ENCODE results near the gene CNRIP1.

Gene CNRIP1

GRCh38 chr2:68292108-68292710 lies 27.5 kb downstream of the CNRIP1 start:
- no peak for DNase-seq (ENCODE audit: low read depth in 2 of 2)

DNA sequence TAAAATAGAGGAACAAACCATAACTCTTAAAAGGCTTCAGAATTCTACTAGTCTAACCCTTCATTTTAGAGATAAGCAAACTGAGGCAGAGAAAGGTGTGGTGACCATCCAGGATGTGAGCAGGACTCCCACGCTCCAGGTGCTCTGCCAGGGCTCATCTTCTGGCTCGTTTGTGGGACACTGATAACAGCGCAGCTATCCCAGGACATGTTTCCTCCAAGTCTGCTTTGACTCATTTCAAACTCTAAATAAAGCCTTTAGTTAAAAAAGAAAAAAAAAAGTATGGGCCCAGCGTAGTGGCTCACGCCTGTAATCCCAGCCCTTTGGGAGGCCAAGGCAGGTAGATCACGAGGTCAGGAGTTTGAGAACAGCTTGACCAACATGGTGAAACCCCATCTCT lies 28.4 kb downstream of the CNRIP1 start:
- DNase-seq (ENCODE audit: low read depth in 2 of 2) = no peak

DNA sequence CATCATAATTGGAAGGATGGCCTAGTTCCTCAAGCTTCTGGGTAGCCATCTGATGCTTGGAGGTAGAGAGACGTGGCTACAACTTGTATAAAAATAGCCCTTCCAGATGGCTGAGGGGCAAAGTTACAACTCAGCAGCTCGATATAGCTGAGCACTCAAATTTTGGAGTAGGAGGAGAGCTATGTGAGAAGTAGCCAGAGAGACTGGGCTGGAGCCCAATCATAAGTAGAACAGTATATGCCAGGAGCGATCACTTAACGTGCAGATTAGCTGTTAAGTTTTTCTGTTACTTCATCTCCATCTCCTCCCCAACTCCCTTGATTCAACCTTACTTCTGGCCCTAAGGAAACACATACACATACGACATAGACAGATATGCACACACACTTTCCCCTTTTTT lies 28.8 kb downstream of the CNRIP1 start:
- DNase-seq (ENCODE audit: low read depth in 2 of 2) = no peak

DNA sequence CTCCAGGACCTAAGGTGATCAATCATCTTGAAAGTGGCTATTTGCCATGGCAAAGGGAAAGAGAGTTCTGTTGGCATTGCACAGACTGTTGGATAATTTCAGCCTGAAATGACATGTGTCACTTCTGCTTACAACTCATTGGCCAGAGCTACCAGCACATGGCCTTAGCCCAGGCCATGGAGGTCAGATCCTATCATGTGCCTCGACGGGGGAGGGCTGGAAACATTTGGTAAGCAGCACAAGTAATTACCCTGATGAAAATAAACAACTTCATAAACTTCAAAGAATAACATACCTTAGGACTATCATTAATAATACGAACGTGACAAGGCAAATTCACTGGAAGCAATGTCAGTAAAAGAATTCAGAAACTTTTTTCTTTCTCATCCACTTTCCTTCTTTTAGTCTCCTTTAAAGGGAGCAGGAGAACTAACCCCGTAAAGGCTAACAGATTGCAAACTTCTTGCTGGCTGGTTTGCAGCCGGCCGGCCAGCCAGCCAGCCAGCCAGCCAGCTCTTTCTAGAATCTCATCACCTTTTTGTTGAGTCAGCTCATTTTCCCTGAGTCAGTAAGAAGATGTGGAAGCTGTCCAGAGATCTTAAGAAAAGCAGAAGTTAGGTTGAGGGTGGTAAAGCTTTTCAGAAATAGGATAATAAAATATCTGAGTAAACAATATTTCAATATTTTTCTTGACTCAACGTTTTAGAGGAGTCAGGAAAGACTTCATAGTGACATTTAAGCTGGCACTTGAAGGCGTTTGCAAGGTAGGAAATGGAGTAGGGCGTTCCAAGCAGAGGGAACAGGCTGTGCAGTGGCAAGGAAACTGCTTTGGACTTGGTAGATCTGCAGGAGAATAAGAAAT lies 31.9 kb downstream of the CNRIP1 start:
- DNase-seq (ENCODE audit: low read depth in 2 of 2) = no peak

GRCh38 chr2:68284896-68285295 lies 34.9 kb downstream of the CNRIP1 start:
- no peak for DNase-seq (ENCODE audit: low read depth in 2 of 2)

GRCh38 chr2:68283419-68283812 lies 36.3 kb downstream of the CNRIP1 start:
- DNase-seq (ENCODE audit: low read depth in 2 of 2) = no peak

GRCh38 chr2:68282811-68283418 lies 36.8 kb downstream of the CNRIP1 start:
- peak in 1 of 2 donors; percentile 9 for DNase-seq (ENCODE audit: low read depth in 2 of 2)

- DNase-seq (ENCODE audit: low read depth in 2 of 2) = no peak
These were observed 39.0 kb downstream of the CNRIP1 start for GRCh38 chr2:68280796-68281195.

DNA sequence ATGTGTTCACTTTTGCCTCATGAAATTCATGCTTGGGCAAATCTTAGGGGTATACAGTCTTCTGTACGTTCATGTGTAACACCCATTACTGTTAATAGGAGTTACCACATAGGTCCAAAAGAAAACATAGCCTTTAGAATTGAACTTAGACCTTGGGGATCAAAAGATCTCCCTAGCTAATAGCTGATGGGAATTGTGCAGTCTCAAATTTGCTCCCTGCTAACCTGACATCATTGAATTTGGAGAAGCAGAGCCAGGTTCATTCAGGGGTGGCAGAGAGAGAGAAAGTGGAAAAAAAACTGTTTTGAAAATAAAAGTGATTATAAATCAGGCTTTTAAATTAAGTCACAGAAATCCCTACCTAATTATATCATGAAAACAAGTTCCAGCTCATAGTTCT lies 39.4 kb downstream of the CNRIP1 start:
- no peak for DNase-seq (ENCODE audit: low read depth in 2 of 2)

- no peak for DNase-seq (ENCODE audit: low read depth in 2 of 2)
These were observed 40.1 kb downstream of the CNRIP1 start for GRCh38 chr2:68279691-68280090.

DNA sequence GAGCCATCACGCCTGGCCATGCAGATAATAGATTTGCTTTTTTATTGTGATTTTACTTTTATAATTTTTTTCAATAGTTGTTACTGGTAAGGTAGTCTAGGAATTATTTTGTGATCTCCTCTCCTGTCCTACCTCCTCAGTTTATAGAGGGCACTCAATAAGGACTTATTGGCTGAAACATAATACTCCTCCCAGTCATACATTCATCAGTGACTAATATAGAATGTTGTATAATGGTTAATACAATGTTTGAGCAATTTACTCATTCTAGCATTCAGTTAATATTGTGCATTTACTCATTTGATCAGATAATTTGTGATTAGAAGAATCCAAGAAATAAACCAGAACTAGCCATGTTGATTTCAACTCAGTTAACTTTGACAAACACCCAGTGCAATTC lies 41.6 kb downstream of the CNRIP1 start:
- no peak for DNase-seq (ENCODE audit: low read depth in 2 of 2)

GRCh38 chr2:68274022-68274421 lies 45.7 kb downstream of the CNRIP1 start:
- DNase-seq (ENCODE audit: low read depth in 2 of 2) = no peak

GRCh38 chr2:68272246-68272994 lies 47.3 kb downstream of the CNRIP1 start:
- no peak for DNase-seq (ENCODE audit: low read depth in 2 of 2)

- DNase-seq (ENCODE audit: low read depth in 2 of 2) = no peak
These were observed 53.1 kb downstream of the CNRIP1 start for GRCh38 chr2:68266655-68267054.

DNA sequence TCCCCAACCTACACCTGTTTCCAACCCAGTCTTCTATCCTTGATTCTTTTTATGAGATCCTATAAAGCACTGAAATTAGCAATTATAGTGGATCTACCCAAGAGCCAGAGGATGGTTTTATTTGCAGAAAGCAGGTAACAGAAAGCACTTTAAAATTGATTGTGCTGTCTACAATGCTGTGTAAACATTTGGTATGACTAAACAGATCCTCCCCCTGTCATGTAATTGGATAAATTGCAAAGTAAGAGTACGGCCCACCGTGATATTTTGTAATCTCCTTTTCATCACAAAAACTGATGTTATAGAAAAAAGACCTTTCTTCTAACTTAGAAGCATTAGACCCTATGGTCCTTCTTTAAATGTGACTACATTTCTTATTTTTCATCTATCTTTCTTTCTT lies 56.1 kb downstream of the CNRIP1 start:
- DNase-seq (ENCODE audit: low read depth in 2 of 2) = no peak

DNA sequence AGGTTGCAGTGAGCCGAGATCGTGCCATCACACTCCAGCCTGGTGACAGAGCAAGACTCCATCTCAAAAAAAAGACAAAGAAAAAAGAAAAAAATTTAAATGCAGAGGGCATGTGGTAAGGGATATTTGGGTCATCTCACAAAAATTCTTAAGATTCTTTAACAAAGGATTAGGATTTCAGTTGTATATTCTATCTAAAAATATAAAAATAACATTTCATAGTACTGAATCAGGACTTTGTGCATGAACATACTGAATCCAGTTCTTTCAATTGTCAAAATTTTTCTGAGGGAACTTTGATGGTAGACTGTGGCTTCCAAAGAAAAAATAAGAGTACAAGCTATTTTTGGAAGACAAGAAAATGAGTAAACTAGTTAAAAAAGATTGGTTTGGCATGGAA lies 60.9 kb downstream of the CNRIP1 start:
- DNase-seq (ENCODE audit: low read depth in 2 of 2) = no peak

DNA sequence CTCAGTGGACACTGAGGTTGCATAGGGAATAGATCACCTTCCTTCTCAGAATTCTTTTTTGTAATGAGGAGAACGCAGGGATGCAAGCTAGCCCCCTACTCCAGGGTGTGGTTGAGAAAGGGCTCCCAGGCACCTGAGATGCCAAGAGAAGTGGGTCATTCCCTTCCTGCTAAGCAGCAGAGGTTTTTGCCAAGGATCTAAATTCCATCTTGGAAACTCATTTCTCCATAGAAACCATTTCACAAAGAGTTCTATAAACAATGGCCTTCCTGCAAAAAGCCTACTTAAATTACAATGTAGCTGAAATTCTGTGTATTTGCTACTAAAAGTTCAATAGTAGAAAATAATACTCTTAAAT lies 63.7 kb downstream of the CNRIP1 start:
- DNase-seq (ENCODE audit: low read depth in 2 of 2) = no peak

DNA sequence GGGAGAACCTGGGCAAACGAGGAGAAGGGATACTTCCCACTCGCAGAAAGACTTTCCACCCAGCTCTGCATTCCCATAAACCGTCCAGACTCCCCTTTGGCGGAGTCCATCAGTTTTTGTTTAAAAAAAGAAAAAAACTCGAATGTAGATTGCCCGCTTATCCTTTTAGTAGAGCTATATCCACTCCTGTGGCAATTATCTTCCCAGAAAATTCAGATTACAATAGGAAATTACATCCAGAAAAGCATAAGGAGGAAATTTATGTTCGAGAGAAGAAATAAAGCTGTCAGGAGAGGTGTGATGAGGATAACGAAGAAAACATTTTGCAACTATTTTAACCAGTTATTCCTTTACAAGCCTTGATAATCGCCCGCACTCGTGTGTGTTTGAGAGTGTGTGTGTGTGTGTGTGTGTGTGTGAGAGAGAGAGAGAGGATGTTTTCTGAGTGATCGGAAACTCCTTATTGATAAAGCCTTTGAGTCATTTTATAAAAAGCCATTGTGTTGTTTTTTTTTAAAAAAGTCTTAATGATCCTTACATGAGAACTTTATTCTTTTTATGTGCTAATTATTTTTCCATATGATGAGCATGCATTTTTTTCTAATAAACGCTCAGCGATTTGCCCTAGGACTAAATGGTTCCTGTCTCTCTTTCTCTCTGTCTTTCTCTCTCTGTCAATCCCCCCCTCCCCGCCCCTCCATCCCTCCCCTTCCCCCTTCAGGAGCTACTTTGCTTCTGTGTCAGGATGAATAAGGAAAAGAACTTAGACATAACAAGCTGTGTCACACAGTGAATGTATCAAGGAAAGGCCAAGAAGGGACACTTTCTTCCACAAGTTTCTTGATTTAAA lies 66.3 kb downstream of the CNRIP1 start:
- peak in 1 of 2 donors; percentile 13 for DNase-seq (ENCODE audit: low read depth in 2 of 2)

DNA sequence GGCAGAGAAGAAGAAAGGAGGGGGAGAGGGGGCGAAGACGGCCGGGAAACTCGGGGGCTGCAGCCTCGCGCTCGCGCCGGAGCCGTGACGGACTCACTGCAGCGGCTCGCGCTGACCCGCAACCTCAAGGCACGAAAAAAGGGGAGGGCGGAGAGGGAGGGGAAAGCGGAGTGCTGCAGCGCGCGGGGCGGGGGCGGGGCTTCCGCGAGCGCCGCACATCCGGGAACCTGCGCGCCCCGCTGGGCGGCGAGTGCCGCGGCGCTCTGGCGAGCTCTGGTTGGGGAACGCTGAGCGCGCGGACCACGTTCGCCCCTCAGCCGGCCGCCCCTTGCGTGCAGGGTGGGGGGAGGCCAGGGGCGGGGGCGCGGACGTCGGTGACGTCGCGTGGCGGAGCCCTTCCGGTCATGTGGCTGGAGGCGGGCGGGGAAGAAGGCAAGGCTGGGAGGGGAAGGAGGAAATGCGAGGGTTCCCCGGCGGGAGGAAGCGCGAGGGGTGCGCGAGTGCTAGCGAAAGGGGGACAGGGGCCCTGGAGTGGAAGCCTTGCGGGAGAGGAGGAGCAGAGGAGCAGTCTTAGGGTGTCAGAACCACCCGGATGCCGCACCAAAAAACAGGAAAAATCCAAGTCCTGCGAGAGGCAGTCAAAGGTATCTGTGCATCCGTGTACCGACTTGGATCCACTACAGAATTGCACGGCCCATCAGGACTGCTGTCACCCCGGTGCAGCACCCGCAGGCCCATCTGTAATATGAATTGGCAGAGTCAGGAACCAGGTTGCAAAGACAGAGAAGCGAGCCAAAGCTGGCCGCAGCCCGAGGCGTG lies 67.1 kb downstream of the CNRIP1 start, which contains the start of gene PPP3R1:
PPP3R1 (minus strand) TSS at position 133 of the 819 bp plus-strand sequence. CDS start 405 bp downstream, outside the sequence.
- DNase-seq (ENCODE audit: low read depth in 2 of 2) = peak; percentile 86 to 91

GRCh38 chr2:68251855-68252399 lies 67.8 kb downstream of the CNRIP1 start:
- DNase-seq (ENCODE audit: low read depth in 2 of 2) = peak; percentile 31 to 32
